KOPT-K1 (cell line): Measurements from ENCODE around the gene GALNT10.
"Not testable (repeated sequence)": the region's sequence is repeated elsewhere in the genome, so short reads cannot be mapped to it uniquely, and the experiment has no call there.

Experiments
- H3K27ac ChIP-seq: fragments of 200-600 bp; sonication (generic); 2 replicates; pipeline ENCODE4 v1.5.1; 2016; ENCODE audit warnings: antibody characterized with exemption, mild to moderate bottlenecking, low read depth, low read length; ENCODE audit not compliant: poor library complexity, severe bottlenecking
- H3K36me3 ChIP-seq: fragments of 200-600 bp; sonication (generic); 2 replicates; pipeline ENCODE4 v1.5.1; 2017; ENCODE audit warnings: antibody characterized with exemption, mild to moderate bottlenecking, low read length, moderate library complexity; ENCODE audit not compliant: insufficient read depth
- H3K9me3 ChIP-seq: fragments of 200-600 bp; sonication (generic); 2 replicates; pipeline ENCODE4 v1.5.1; 2017; ENCODE audit warnings: antibody characterized with exemption, low read length, mild to moderate bottlenecking; ENCODE audit not compliant: insufficient read depth, poor library complexity, severe bottlenecking

Gene GALNT10

DNA sequence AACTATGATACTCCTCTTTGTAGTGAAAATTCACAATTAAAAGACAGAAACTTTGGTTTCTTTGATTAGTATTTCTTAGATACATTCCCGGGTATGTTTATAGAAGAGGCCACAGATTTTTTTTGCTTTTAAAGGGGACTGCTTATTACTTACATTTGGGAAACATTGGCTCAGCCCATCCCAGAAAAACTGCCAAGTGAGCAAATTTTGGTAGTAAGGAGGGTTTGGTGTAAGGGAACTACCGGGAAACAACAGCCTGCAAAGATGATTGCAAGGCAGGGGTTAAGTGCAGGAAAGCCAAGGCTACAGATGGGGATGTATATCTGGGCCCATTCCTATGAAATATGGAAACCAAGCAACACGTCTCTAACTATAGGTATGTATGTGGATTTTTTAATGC is 166.4 kb downstream of the GALNT10 start:
- H3K36me3 ChIP-seq = no peaks in the 10 kb centered on the region
- H3K9me3 ChIP-seq = no peaks in the 10 kb centered on the region
- H3K27ac ChIP-seq = no peak overlapping the region

DNA sequence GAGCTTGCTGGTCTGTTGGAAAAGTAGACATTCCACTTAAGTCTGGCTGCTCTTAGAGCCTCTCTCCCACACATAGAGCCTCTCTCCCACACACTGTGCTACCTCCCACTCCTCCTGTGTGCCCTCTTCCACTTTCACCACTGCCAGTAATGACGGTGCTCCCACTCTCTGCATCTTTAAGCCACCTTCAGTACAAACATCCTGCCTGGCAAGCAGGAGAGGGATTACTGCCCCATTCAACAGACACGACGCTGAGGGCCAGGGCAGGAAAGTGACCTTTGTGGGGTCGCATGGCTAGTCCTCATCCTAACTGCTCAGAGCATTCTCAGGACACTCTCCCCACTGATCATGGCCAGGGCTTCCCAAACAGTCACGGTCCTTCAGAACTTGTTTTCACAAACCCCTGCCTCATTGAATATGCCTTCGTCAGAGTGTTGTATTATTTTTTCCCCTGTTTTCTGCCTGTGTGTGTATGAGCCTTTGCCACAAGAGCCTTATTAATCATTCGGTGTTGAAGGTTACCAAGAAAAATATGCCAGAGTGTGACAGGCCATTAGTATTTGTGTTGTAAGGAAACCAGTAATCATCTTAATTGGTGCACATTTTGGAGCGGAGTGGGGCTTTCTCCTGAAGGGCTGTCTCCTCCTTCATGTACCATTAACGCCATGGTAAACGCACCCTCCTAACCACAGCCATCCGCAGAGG is 168.1 kb downstream of the GALNT10 start:
- Histone ChIP-seq H3K27ac (no peak overlapping the region), H3K36me3 (no peaks in the 10 kb centered on the region), H3K9me3 (no peaks in the 10 kb centered on the region)

- Histone ChIP-seq H3K27ac (no peak overlapping the region), H3K36me3 (no peaks in the 10 kb centered on the region), H3K9me3 (no peaks in the 10 kb centered on the region)
Measured at GRCh38 chr5:154359221-154359573, 168.7 kb downstream of the GALNT10 start.

DNA sequence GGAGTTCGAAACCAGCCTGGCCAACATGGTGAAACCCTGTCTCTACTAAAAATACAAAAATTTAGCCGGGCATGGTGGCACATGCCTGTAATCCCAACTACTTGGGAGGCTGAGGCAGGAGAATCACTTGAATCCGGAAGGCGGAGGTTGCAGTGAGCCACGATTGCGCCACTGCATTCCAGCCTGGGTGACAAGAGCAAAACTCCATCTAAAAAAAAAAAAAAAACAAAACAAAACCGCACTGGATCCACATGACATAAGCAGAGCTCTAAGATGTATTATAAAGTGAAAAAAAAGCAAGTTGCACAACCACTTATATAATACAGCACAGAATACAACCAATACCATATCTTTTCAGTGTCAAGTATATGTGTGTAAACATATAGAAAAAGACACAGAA is 169.7 kb downstream of the GALNT10 start:
- not testable (repeated sequence) for H3K9me3 ChIP-seq, H3K27ac ChIP-seq, H3K36me3 ChIP-seq

GRCh38 chr5:154363411-154363810 is 172.9 kb downstream of the GALNT10 start:
- H3K36me3 ChIP-seq = no peaks in the 10 kb centered on the region
- no peak overlapping the region for H3K27ac ChIP-seq
- no peaks in the 10 kb centered on the region for H3K9me3 ChIP-seq

DNA sequence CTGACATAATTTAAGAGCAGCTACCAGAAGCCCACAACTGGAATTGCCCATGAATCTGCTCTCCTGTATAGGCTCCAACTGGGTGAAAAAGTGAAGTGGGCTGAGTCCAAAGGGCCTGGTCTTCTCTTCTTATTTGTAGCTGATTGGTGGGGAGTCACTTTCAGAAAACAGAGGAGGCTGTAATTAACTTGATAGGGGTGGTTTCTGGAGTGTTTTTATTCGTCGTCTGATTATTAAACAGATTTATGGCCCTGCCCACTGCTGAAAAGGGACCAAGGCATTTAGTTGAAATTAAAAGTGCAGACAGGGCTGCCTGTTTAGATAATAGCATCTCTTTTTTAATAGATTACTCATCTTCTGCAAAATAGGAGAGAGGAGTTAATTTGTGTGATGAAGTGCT is 174.2 kb downstream of the GALNT10 start:
- Histone ChIP-seq H3K27ac (no peak overlapping the region), H3K36me3 (no peaks in the 10 kb centered on the region), H3K9me3 (no peaks in the 10 kb centered on the region)

DNA sequence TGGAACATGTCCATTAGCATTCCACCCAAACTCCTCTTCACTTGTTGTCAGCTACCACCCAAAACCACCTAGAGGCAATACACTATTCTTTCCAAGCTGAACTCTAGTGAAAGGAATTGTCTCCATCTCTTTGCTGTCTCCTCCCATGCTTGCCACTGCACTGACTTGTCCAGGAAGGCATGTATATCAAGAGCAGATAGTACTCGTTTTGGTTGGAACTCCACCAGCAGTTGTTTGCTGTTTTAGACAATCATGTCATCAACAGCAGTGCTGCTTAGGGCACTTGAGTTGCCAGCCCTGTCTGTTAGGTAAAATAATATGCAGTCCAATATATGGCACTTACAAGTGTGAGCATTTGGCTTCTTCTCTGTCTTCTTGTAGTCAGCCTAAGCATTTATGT is 175.3 kb downstream of the GALNT10 start:
- Histone ChIP-seq H3K9me3 (no peaks in the 10 kb centered on the region), H3K27ac (no peak overlapping the region), H3K36me3 (no peaks in the 10 kb centered on the region)

DNA sequence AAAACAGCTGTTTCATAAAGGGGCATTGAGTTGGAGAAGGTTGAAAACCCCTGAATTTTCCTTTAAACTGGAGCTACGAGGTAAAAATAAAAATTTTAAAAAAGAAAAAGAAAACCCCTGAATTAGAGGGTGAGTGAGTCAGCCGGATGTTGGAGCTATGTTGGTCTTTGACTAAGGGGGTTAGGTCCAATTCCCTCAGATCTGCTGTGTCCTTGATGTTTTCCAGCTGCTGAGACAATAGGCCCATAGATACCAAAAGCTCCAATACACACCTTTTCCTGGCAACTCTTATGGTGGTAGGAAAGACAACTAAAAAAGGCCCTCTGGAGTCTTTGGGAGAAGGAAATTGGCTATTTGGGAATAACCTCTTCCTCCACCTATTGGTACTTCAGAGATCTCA is 175.8 kb downstream of the GALNT10 start:
- H3K27ac ChIP-seq = no peak overlapping the region
- H3K9me3 ChIP-seq = no peaks in the 10 kb centered on the region
- no peaks in the 10 kb centered on the region for H3K36me3 ChIP-seq

- Histone ChIP-seq H3K36me3 (no peaks in the 10 kb centered on the region), H3K27ac (no peak overlapping the region), H3K9me3 (no peaks in the 10 kb centered on the region)
Measured at GRCh38 chr5:154367101-154367500, 176.6 kb downstream of the GALNT10 start.

DNA sequence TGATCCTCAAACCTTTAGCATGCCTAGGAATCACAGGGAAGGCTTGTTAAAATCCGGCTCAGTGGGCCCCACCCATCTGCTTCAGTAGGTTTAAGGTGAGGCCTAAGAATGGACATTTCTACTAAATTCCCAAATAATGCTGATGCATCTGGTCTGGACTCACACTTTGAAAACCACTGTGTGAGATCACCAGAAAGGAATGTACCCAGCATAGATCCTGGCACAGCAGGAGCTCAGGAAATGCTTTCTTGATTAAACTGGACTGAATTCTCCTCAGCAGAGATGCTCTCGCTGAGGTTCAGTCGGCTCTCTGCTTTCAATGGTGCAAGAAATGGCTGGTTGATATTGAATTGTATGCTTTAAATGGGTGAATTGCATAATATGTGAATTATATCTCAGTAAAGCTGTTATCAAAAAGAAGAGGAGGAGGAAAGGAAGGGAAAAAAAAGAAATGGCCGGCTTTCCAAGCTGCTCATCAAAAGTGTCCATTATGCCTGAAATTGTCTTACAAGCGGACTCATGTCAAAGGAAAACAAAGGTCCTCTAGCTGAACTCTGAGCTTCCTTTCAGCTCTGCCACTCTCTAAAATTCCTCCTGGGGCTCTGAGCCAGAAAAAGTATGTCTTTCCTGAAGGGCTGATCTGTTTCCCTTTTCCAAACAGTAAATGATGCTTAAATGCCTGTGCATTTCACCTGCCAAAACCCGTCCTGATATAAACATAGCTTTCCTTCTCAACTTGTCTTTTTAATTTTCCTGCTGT is 177.7 kb downstream of the GALNT10 start:
- Histone ChIP-seq H3K9me3 (no peaks in the 10 kb centered on the region), H3K36me3 (no peaks in the 10 kb centered on the region), H3K27ac (no peak overlapping the region)

GRCh38 chr5:154369682-154370081 is 179.1 kb downstream of the GALNT10 start:
- Histone ChIP-seq H3K27ac (no peak overlapping the region), H3K9me3 (no peaks in the 10 kb centered on the region), H3K36me3 (no peaks in the 10 kb centered on the region)

DNA sequence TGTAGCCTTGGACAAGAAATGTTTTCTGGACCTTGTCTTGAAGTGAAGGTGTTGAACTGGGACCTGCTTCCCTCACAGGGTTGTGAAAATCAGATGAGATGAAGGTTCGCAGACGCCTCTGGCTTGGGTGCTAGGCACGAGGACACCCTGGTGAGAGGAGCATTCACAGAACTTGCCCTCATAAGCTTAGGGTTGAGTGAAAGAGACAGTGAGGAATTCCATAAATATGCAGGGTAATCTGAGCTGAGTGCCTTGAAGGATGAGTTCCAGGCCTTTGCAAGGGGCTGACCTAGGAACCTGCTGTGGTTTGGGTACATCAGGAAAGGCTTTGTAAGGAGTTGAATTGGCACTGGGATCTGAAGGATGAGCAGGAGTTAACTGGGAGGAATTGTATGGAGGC is 179.6 kb downstream of the GALNT10 start:
- no peak overlapping the region for H3K27ac ChIP-seq

GRCh38 chr5:154370813-154371212 is 180.3 kb downstream of the GALNT10 start:
- Histone ChIP-seq H3K27ac (no peak overlapping the region), H3K9me3 (no peaks in the 10 kb centered on the region), H3K36me3 (no peaks in the 10 kb centered on the region)

More for the DNA sequence above, 179.6 kb downstream of the GALNT10 start:
- no peaks in the 10 kb centered on the region for H3K9me3 ChIP-seq
- H3K36me3 ChIP-seq = no peaks in the 10 kb centered on the region

- Histone ChIP-seq H3K9me3 (no peaks in the 10 kb centered on the region), H3K27ac (no peak overlapping the region), H3K36me3 (no peaks in the 10 kb centered on the region)
Measured at GRCh38 chr5:154371687-154372086, 181.2 kb downstream of the GALNT10 start.

GRCh38 chr5:154372661-154373060 is 182.1 kb downstream of the GALNT10 start:
- Histone ChIP-seq H3K36me3 (no peaks in the 10 kb centered on the region), H3K27ac (no peak overlapping the region), H3K9me3 (no peaks in the 10 kb centered on the region)

- no peak overlapping the region for H3K27ac ChIP-seq
- H3K36me3 ChIP-seq = no peaks in the 10 kb centered on the region
- no peaks in the 10 kb centered on the region for H3K9me3 ChIP-seq
Measured at GRCh38 chr5:154373326-154373725, 182.8 kb downstream of the GALNT10 start.
